Effector memory CD4-positive, alpha-beta T cell (primary cell): ENCODE measurements around the gene HEBP1.

Source experiments
- DNase-seq, 3 donors: peaks; one replicate each; pipeline ENCODE4 v3.0.0-alpha.2; 2020
- H3K27ac ChIP-seq: 2 replicates; pipeline ENCODE4 v1.7.0; 2013; ENCODE audit warnings: mild to moderate bottlenecking, low read length, moderate library complexity; ENCODE audit not compliant: insufficient read depth, poor library complexity, severe bottlenecking
- H3K27me3 ChIP-seq: replicated peaks from 2 replicates; pipeline ENCODE4 v1.7.0; 2013; ENCODE audit warnings: mild to moderate bottlenecking, low read length; ENCODE audit not compliant: insufficient read depth, control insufficient read depth, poor library complexity, severe bottlenecking
- H3K36me3 ChIP-seq: 2 replicates; pipeline ENCODE4 v1.7.0; 2013; ENCODE audit warnings: mild to moderate bottlenecking, low read length, moderate library complexity; ENCODE audit not compliant: control insufficient read depth, insufficient read depth
- H3K4me1 ChIP-seq: 2 replicates; pipeline ENCODE4 v1.7.0; 2013; ENCODE audit warnings: low read length, mild to moderate bottlenecking; ENCODE audit not compliant: control insufficient read depth, insufficient read depth, poor library complexity, severe bottlenecking
- H3K4me3 ChIP-seq: 2 replicates; pipeline ENCODE4 v1.7.0; 2013; ENCODE audit warnings: low read length, low read depth, mild to moderate bottlenecking; ENCODE audit not compliant: insufficient read depth, poor library complexity, severe bottlenecking
- H3K9me3 ChIP-seq: 2 replicates; pipeline ENCODE4 v1.7.0; 2013; ENCODE audit warnings: mild to moderate bottlenecking, low read length, moderate library complexity; ENCODE audit not compliant: control insufficient read depth

HEBP1 gene

GRCh38 chr12:13002301-13003097 is 2.4 kb upstream of the HEBP1 start:
- no peaks in the 10 kb centered on the region for H3K9me3 ChIP-seq
- H3K27me3 ChIP-seq, result no peaks in the 10 kb centered on the region
- DNase-seq, result no peak
- peaks cover 8% of the 10 kb centered on the region for H3K4me1 ChIP-seq
- H3K27ac ChIP-seq, result no peak overlapping the region
- H3K4me3 ChIP-seq, result no peak overlapping the region
- no peaks in the 10 kb centered on the region for H3K36me3 ChIP-seq

GRCh38 chr12:13001775-13002040 is 1.6 kb upstream of the HEBP1 start:
- peak overlapping the region; percentile 71 for H3K4me3 ChIP-seq
- no peaks in the 10 kb centered on the region for H3K36me3 ChIP-seq
- H3K27me3 ChIP-seq, result no peaks in the 10 kb centered on the region
- peaks cover 8% of the 10 kb centered on the region for H3K4me1 ChIP-seq
- DNase-seq, result no peak
- H3K9me3 ChIP-seq, result no peaks in the 10 kb centered on the region
- H3K27ac ChIP-seq, result no peak overlapping the region

DNA sequence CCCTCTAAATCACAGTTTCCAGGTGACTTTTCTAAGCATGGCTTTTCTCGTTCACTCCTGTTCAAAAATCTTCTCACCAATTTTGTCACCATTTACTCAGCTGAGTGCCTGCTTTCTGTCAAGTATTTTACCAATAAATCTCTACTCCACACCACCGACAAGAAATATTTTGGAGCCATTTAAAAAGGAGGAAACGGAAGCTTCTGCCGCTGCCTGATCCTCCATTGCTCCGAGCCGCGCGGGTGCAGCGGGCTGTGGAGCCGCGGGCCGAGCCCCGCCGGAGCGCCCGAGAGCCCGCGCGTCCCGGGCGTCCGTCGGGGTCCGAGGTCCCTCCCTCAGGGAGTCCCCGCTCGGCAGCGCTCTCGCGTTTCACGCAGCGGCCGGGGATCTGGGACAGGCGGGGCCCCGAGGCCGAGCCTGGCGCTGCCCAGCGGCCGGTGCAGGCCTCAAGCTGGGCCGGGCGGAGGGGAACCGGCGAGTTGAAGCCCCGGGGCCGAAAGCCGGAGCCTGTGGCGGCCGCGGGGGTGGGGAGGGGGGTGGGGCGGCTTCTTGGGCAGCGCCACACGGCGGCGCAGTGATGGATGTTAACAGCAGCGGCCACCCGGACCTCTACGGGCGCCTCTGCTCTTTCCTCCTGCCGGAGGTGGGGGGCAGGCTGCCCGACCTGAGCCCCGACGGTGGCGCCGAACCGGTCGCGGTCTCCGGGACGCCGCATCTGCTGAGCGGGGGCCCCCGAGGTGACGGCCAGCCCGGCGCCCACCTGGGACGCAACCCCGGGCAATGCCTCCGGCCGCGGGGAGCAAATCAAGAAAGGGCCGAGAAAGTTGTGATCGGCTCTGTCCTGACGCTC is 1.1 kb upstream of the HEBP1 start:
- no peaks in the 10 kb centered on the region for H3K27me3 ChIP-seq
- no peaks in the 10 kb centered on the region for H3K9me3 ChIP-seq
- H3K36me3 ChIP-seq, result no peaks in the 10 kb centered on the region
- peak overlapping the region; percentile 71 for H3K4me3 ChIP-seq
- DNase-seq, result peak in 2 of 3 donors; percentile 9 to 21
- H3K27ac ChIP-seq, result peak overlapping the region; percentile 67
- H3K4me1 ChIP-seq, result peaks cover 8% of the 10 kb centered on the region

- H3K4me1 ChIP-seq, result peaks cover 8% of the 10 kb centered on the region
- DNase-seq, result no peak
- no peaks in the 10 kb centered on the region for H3K27me3 ChIP-seq
These were observed 505 bp upstream of the HEBP1 start for GRCh38 chr12:13000616-13000924.

DNA sequence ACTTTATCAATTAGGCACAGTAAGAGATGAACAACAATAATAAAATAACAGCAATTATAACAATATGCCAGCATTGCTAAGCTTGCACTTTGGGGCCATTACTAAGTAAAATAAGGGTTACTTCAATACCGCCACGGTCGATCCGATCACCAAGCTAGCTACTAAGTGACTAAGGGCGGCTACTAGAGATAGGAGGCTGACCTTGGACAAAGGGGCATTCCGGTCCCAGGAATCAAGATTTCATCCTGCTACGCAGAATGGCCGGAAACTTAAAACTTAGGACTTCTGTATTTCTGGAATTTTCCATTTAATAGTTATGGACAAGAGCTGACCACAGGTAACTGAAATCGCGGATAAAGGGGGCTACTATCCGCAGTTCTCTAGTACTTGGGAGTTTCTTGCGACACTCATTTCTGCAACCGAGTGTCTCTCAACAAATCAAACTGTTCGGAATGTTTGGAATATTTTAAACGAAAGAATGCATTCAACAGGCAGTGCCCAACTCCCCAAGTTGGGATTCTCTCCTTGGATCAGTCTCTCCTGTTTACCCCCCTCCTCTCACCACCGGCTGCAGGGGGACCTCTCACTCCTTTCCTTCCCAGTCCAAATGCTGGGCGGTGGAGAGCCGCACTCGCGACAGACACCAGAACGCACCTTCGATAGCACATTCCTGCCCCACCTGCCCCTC is 650 bp downstream of the HEBP1 start:
- Histone ChIP-seq H3K36me3 (no peaks in the 10 kb centered on the region), H3K27ac (peak overlapping the region; percentile 51), H3K4me1 (peaks cover 8% of the 10 kb centered on the region), H3K9me3 (no peaks in the 10 kb centered on the region), H3K27me3 (no peaks in the 10 kb centered on the region), H3K4me3 (peak overlapping the region; percentile 71)
- no peak for DNase-seq

More at GRCh38 chr12:13000616-13000924, 505 bp upstream of the HEBP1 start:
- Histone ChIP-seq H3K4me3 (peak overlapping the region; percentile 71), H3K9me3 (no peaks in the 10 kb centered on the region), H3K36me3 (no peaks in the 10 kb centered on the region), H3K27ac (peak overlapping the region; percentile 67)

- Histone ChIP-seq H3K4me1 (peaks cover 8% of the 10 kb centered on the region), H3K4me3 (no peak overlapping the region)
These were observed 1.8 kb downstream of the HEBP1 start for GRCh38 chr12:12998248-12998647.

GRCh38 chr12:12997734-12998133 is 2.3 kb downstream of the HEBP1 start:
- no peak for DNase-seq
- Histone ChIP-seq H3K36me3 (no peaks in the 10 kb centered on the region), H3K4me1 (peaks cover 8% of the 10 kb centered on the region), H3K27ac (no peak overlapping the region), H3K9me3 (no peaks in the 10 kb centered on the region), H3K4me3 (no peak overlapping the region), H3K27me3 (no peaks in the 10 kb centered on the region)

More at GRCh38 chr12:12998248-12998647, 1.8 kb downstream of the HEBP1 start:
- no peaks in the 10 kb centered on the region for H3K36me3 ChIP-seq
- no peaks in the 10 kb centered on the region for H3K27me3 ChIP-seq
- no peak for DNase-seq
- H3K9me3 ChIP-seq, result no peaks in the 10 kb centered on the region
- no peak overlapping the region for H3K27ac ChIP-seq

DNA sequence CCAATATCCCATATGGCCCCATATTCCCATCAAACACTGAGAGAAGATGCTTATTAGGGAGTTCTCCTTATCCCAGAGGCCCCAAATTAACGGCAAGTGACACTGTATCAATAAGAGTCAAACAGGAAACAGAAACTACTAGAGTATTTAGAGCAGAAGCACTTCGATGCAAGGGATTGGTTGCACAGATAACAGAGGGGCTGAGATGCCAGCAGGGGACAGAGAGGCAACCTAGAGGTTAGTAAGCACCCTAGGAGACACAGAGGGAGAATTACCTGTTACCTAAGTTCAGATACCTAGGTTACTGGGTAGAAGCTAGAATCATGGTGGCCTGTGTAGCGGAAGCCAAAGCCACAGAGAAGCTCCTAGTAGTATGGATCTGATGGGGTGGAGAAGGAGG is 2.9 kb downstream of the HEBP1 start:
- no peaks in the 10 kb centered on the region for H3K27me3 ChIP-seq
- no peak for DNase-seq
- peaks cover 8% of the 10 kb centered on the region for H3K4me1 ChIP-seq
- H3K27ac ChIP-seq, result no peak overlapping the region
- no peaks in the 10 kb centered on the region for H3K9me3 ChIP-seq
- no peaks in the 10 kb centered on the region for H3K36me3 ChIP-seq
- H3K4me3 ChIP-seq, result no peak overlapping the region

- Histone ChIP-seq H3K36me3 (no peaks in the 10 kb centered on the region), H3K4me1 (peaks cover 8% of the 10 kb centered on the region), H3K27ac (no peak overlapping the region), H3K4me3 (no peak overlapping the region), H3K27me3 (no peaks in the 10 kb centered on the region), H3K9me3 (no peaks in the 10 kb centered on the region)
- DNase-seq, result no peak
These were observed 3.9 kb downstream of the HEBP1 start for GRCh38 chr12:12996209-12996608.

GRCh38 chr12:12995088-12995487 is 5.0 kb downstream of the HEBP1 start:
- DNase-seq, result no peak
- no peak overlapping the region for H3K4me3 ChIP-seq
- H3K9me3 ChIP-seq, result no peaks in the 10 kb centered on the region
- peaks cover 8% of the 10 kb centered on the region for H3K4me1 ChIP-seq
- H3K27ac ChIP-seq, result no peak overlapping the region
- no peaks in the 10 kb centered on the region for H3K27me3 ChIP-seq
- no peaks in the 10 kb centered on the region for H3K36me3 ChIP-seq
